Transverse colon (tissue), 3 donors: Measurements from ENCODE around the gene CSTF3.

Experiments used
- CTCF ChIP-seq, 5 experiments: fragments of 200-600 bp in 3 of 5; fragments of 450-650 bp in 2 of 5; sonication (generic) in 3 of 5; IDR thresholded peaks; 1 replicate in 2 of 5; 2 replicates in 3 of 5; pipeline ENCODE4 v1.5.1; 2016 to 2017; ENCODE audit warnings: antibody characterized with exemption in 5 of 5, inconsistent platforms in 3 of 5, mild to moderate bottlenecking in 2 of 5, moderate library complexity in 1 of 5
- EP300 ChIP-seq: sonication (generic); formaldehyde crosslinking; IDR thresholded peaks from one replicate; pipeline ENCODE4 v1.6.1; 2017; ENCODE audit warnings: antibody characterized with exemption, low read depth

GRCh38 chr11:33040862-33041453, 120.3 kb downstream of the CSTF3 start:
- TF ChIP-seq CTCF (IDR thresholded peaks at IDR 0.05), result no peak
- TF ChIP-seq EP300, result no peak
